Measurements from ENCODE around the gene TMPRSS2. TPM values are rescaled to one million over a fixed set of nuclear protein-coding genes. Genes with fewer than 3 reads are reported as not detected.
A peak's percentile ranks its signal among the peaks of the same experiment; 100 is the strongest.

The TMPRSS2 gene
- total RNA-seq, 1 donor from 2014 or later = 2.5 TPM

- no peak for DNase-seq (ENCODE audit: low read depth)
Observed at GRCh38 chr21:41481191-41481590, 26.8 kb downstream of the TMPRSS2 start.

- DNase-seq (ENCODE audit: low read depth) = no peak
Observed at GRCh38 chr21:41480086-41480690, 27.8 kb downstream of the TMPRSS2 start.

- DNase-seq (ENCODE audit: low read depth) = no peak
Observed at GRCh38 chr21:41479686-41480085, 28.3 kb downstream of the TMPRSS2 start.

- DNase-seq (ENCODE audit: low read depth) = peak; percentile 41
Observed at GRCh38 chr21:41478319-41479177, 29.4 kb downstream of the TMPRSS2 start.

- peak; percentile 69 for DNase-seq (ENCODE audit: low read depth)
Observed at GRCh38 chr21:41477641-41478318, 30.2 kb downstream of the TMPRSS2 start.

GRCh38 chr21:41475714-41476420 lies 32.1 kb downstream of the TMPRSS2 start:
- no peak for DNase-seq (ENCODE audit: low read depth)

GRCh38 chr21:41472753-41473548 lies 35.0 kb downstream of the TMPRSS2 start:
- no peak for DNase-seq (ENCODE audit: low read depth)

- no peak for DNase-seq (ENCODE audit: low read depth)
Observed at GRCh38 chr21:41470054-41470453, 37.9 kb downstream of the TMPRSS2 start.

- DNase-seq (ENCODE audit: low read depth) = peak; percentile 42
Observed at GRCh38 chr21:41466024-41466820, 41.7 kb downstream of the TMPRSS2 start.

GRCh38 chr21:41465176-41465781 lies 42.7 kb downstream of the TMPRSS2 start:
- DNase-seq (ENCODE audit: low read depth) = no peak

- DNase-seq (ENCODE audit: low read depth) = peak; percentile 52
Observed at GRCh38 chr21:41460578-41461527, 47.1 kb downstream of the TMPRSS2 start.

GRCh38 chr21:41459884-41460534 lies 47.9 kb downstream of the TMPRSS2 start:
- no peak for DNase-seq (ENCODE audit: low read depth)

- no peak for DNase-seq (ENCODE audit: low read depth)
Observed at GRCh38 chr21:41458559-41458958, 49.4 kb downstream of the TMPRSS2 start.

- DNase-seq (ENCODE audit: low read depth) = no peak
Observed at GRCh38 chr21:41458121-41458520, 49.8 kb downstream of the TMPRSS2 start.

GRCh38 chr21:41453761-41454160 lies 54.2 kb downstream of the TMPRSS2 start:
- no peak for DNase-seq (ENCODE audit: low read depth)

- DNase-seq (ENCODE audit: low read depth) = no peak
Observed at GRCh38 chr21:41453198-41453597, 54.8 kb downstream of the TMPRSS2 start.

GRCh38 chr21:41451753-41452676 lies 55.9 kb downstream of the TMPRSS2 start:
- no peak for DNase-seq (ENCODE audit: low read depth)

Data from renal cortical epithelial cell (primary cell).